ENCODE results near the gene ZNF532. TPM values are rescaled to one million over a fixed set of nuclear protein-coding genes. Genes with fewer than 3 reads are reported as not detected.

ZNF532 gene
- total and polyA plus RNA-seq, 8 donors = 5.7 to 21.2 (median 8.8) TPM

- WGBS, 2 donors = 56% methylated on average over 4 of the region's 4 CpGs
- intact Hi-C loops (cut with DNase I) = no loop called here
- Histone ChIP-seq H3K27me3 (no peaks in the 10 kb centered on the region), H3K9me3 (no peaks in the 10 kb centered on the region), H3K27ac (peak overlapping the region in 2 of 4 donors; percentile 80), H3K4me3 (peak overlapping the region in 1 of 4 donors; percentile 7), H3K36me3 (no peaks in the 10 kb centered on the region), H3K4me1 (no peaks in the 10 kb centered on the region)
- TF ChIP-seq, protein P1, sequence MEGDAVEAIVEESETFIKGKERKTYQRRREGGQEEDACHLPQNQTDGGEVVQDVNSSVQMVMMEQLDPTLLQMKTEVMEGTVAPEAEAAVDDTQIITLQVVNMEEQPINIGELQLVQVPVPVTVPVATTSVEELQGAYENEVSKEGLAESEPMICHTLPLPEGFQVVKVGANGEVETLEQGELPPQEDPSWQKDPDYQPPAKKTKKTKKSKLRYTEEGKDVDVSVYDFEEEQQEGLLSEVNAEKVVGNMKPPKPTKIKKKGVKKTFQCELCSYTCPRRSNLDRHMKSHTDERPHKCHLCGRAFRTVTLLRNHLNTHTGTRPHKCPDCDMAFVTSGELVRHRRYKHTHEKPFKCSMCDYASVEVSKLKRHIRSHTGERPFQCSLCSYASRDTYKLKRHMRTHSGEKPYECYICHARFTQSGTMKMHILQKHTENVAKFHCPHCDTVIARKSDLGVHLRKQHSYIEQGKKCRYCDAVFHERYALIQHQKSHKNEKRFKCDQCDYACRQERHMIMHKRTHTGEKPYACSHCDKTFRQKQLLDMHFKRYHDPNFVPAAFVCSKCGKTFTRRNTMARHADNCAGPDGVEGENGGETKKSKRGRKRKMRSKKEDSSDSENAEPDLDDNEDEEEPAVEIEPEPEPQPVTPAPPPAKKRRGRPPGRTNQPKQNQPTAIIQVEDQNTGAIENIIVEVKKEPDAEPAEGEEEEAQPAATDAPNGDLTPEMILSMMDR (IDR thresholded peaks at IDR 0.05) = no peak
- no peak for DNase-seq
- no peak for ATAC-seq
- no peak for FAIRE-seq
Observed at GRCh38 chr18:58865033-58865590, 435 bp downstream of the ZNF532 start.

GRCh38 chr18:58865701-58866065, 1.0 kb downstream of the ZNF532 start:
- no peak overlapping the region for H3K4me3 ChIP-seq
- no peak for DNase-seq

GRCh38 chr18:58866066-58866772, 1.5 kb downstream of the ZNF532 start:
- DNase-seq (no peak), FAIRE-seq (no peak), ATAC-seq (no peak)
- TF ChIP-seq, protein P1 (IDR thresholded peaks at IDR 0.05) = no peak
- intact Hi-C loops (cut with DNase I) = no loop called here
- no peaks in the 10 kb centered on the region for H3K36me3 ChIP-seq
- no peaks in the 10 kb centered on the region for H3K9me3 ChIP-seq
- 66 to 72% methylated on average over 9 of the region's 9 CpGs for WGBS, 2 donors
- H3K27ac ChIP-seq = no peak overlapping the region
- no peaks in the 10 kb centered on the region for H3K4me1 ChIP-seq
- H3K27me3 ChIP-seq = no peaks in the 10 kb centered on the region
- no peak overlapping the region for H3K4me3 ChIP-seq

More at GRCh38 chr18:58865701-58866065, 1.0 kb downstream of the ZNF532 start:
- no peaks in the 10 kb centered on the region for H3K9me3 ChIP-seq
- TF ChIP-seq, protein P1 (IDR thresholded peaks at IDR 0.05) = no peak
- H3K36me3 ChIP-seq = no peaks in the 10 kb centered on the region
- no peaks in the 10 kb centered on the region for H3K4me1 ChIP-seq
- H3K27ac ChIP-seq = no peak overlapping the region
- 76 to 80% methylated on average over 8 of the region's 8 CpGs for WGBS, 2 donors
- FAIRE-seq (no peak), ATAC-seq (no peak)
- intact Hi-C loops (cut with DNase I) = no loop called here
- H3K27me3 ChIP-seq = no peaks in the 10 kb centered on the region

- H3K4me3 ChIP-seq = no peak overlapping the region
- no peak for ATAC-seq
- no peak for DNase-seq
- H3K9me3 ChIP-seq = no peaks in the 10 kb centered on the region
- TF ChIP-seq, protein P1 (IDR thresholded peaks at IDR 0.05) = no peak
- 87 to 90% methylated on average over 6 of the region's 6 CpGs for WGBS, 2 donors
- FAIRE-seq = no peak
- H3K36me3 ChIP-seq = no peaks in the 10 kb centered on the region
- H3K27me3 ChIP-seq = no peaks in the 10 kb centered on the region
- no peaks in the 10 kb centered on the region for H3K4me1 ChIP-seq
- H3K27ac ChIP-seq = no peak overlapping the region
- intact Hi-C loops (cut with DNase I) = no loop called here
Observed at GRCh38 chr18:58866773-58867150, 2.1 kb downstream of the ZNF532 start.

- no peak for DNase-seq
- Histone ChIP-seq H3K27ac (no peak overlapping the region), H3K36me3 (no peaks in the 10 kb centered on the region), H3K4me1 (no peaks in the 10 kb centered on the region), H3K27me3 (no peaks in the 10 kb centered on the region), H3K4me3 (no peak overlapping the region), H3K9me3 (no peaks in the 10 kb centered on the region)
- no peak for FAIRE-seq
- ATAC-seq = no peak
- intact Hi-C loops (cut with DNase I) = no loop called here
- 71 to 74% methylated on average over 10 of the region's 10 CpGs for WGBS, 2 donors
- TF ChIP-seq, protein P1 (IDR thresholded peaks at IDR 0.05) = no peak
Observed at GRCh38 chr18:58867281-58867961, 2.7 kb downstream of the ZNF532 start.
